Measurements from ENCODE around the gene ZKSCAN1. TPM values are rescaled to one million over a fixed set of nuclear protein-coding genes. Genes with fewer than 3 reads are reported as not detected.

ZKSCAN1 gene
- total RNA-seq, 1 experiment from 2014 or later: 19.4 TPM

Other genes with a start within 250 kb of the ZKSCAN1 start
- gene CYP3A4, start 231.4 kb upstream of the ZKSCAN1 start, total RNA-seq (2014; rRNA removed; shearing (Covaris generic)): not detected in 2 replicates
- not detected in 2 replicates for gene CYP3A43, start 187.6 kb upstream of the ZKSCAN1 start, total RNA-seq (2014; rRNA removed; shearing (Covaris generic))
- not detected in 2 replicates for gene OR2AE1, start 138.6 kb upstream of the ZKSCAN1 start, total RNA-seq (2014; rRNA removed; shearing (Covaris generic))
- gene TRIM4, start 96.1 kb upstream of the ZKSCAN1 start, total RNA-seq (2014; rRNA removed; shearing (Covaris generic)): 10.0 and 12.9 TPM in 2 replicates
- gene GJC3, start 86.0 kb upstream of the ZKSCAN1 start, total RNA-seq (2014; rRNA removed; shearing (Covaris generic)): not detected in 2 replicates
- 1.1 TPM in 1 of 2 replicates, not detected in the other for gene AZGP1, start 39.6 kb upstream of the ZKSCAN1 start, total RNA-seq (2014; rRNA removed; shearing (Covaris generic))
- gene ZSCAN21, start 34.2 kb downstream of the ZKSCAN1 start, total RNA-seq (2014; rRNA removed; shearing (Covaris generic)): 12.2 and 23.1 TPM in 2 replicates
- gene ZNF3, start 66.1 kb downstream of the ZKSCAN1 start, total RNA-seq (2014; rRNA removed; shearing (Covaris generic)): 29.9 and 38.7 TPM in 2 replicates
- gene COPS6, start 73.4 kb downstream of the ZKSCAN1 start, total RNA-seq (2014; rRNA removed; shearing (Covaris generic)): 100 and 151 TPM in 2 replicates
- 356 and 361 TPM in 2 replicates for gene MCM7, start 85.8 kb downstream of the ZKSCAN1 start, total RNA-seq (2014; rRNA removed; shearing (Covaris generic))
- gene AP4M1, start 86.0 kb downstream of the ZKSCAN1 start, total RNA-seq (2014; rRNA removed; shearing (Covaris generic)): 19.7 and 34.3 TPM in 2 replicates
- 26.6 and 45.6 TPM in 2 replicates for gene TAF6, start 103.8 kb downstream of the ZKSCAN1 start, total RNA-seq (2014; rRNA removed; shearing (Covaris generic))
- 26.6 and 30.0 TPM in 2 replicates for gene CNPY4, start 104.0 kb downstream of the ZKSCAN1 start, total RNA-seq (2014; rRNA removed; shearing (Covaris generic))
- gene MBLAC1, start 111.4 kb downstream of the ZKSCAN1 start, total RNA-seq (2014; rRNA removed; shearing (Covaris generic)): 1.7 and 2.9 TPM in 2 replicates
- gene LAMTOR4, start 133.3 kb downstream of the ZKSCAN1 start, total RNA-seq (2014; rRNA removed; shearing (Covaris generic)): 97.5 and 231 TPM in 2 replicates
- 9.0 and 14.4 TPM in 2 replicates for gene TRAPPC14, start 143.1 kb downstream of the ZKSCAN1 start, total RNA-seq (2014; rRNA removed; shearing (Covaris generic))
- 0.81 TPM in 1 of 2 replicates, not detected in the other for gene GAL3ST4, start 153.0 kb downstream of the ZKSCAN1 start, total RNA-seq (2014; rRNA removed; shearing (Covaris generic))
- 8.8 and 9.0 TPM in 2 replicates for gene GPC2, start 161.8 kb downstream of the ZKSCAN1 start, total RNA-seq (2014; rRNA removed; shearing (Covaris generic))
- 0.68 and 3.3 TPM in 2 replicates for gene STAG3, start 162.3 kb downstream of the ZKSCAN1 start, total RNA-seq (2014; rRNA removed; shearing (Covaris generic))
- not detected in 2 replicates for gene PVRIG, start 204.4 kb downstream of the ZKSCAN1 start, total RNA-seq (2014; rRNA removed; shearing (Covaris generic))